ENCODE data around the gene EHD1. TPM values are rescaled to one million over a fixed set of nuclear protein-coding genes. Genes with fewer than 3 reads are reported as not detected.

The EHD1 gene
- total and polyA plus RNA-seq, 2 of the 8 experiments (the other 6 are each of a cell fraction or from before 2014, with no cell fraction given): 31.5 to 42.9 TPM

- peaks cover 2 to 6% of the 10 kb centered on the region in 2 experiments for H4K20me1 ChIP-seq (replicated peaks in 1 of 2; ENCODE audit: control insufficient read depth in 1 of 2, insufficient read depth in 2 of 2, low read length in 2 of 2)
- POLR2A ChIA-PET (ENCODE audit: partially characterized antibody): interaction anchor here (0.6 kb wide), 1 partner anchor 207 kb away, joined by 3 read pairs; the partner anchor contains the start of gene ZNHIT2
- no peaks in the 10 kb centered on the region for H3K9me3 ChIP-seq (ENCODE audit: insufficient read depth in 2 of 2, low read depth in 1 of 2, low read length in 1 of 2)
- no peak overlapping the region for H3K14ac ChIP-seq (ENCODE audit: insufficient read length)
- no peak overlapping the region for H2AFZ ChIP-seq (ENCODE audit: low read length)
- peaks cover 4 to 24% (median 16%) of the 10 kb centered on the region in 4 experiments; a peak in 5 of 8 replicates for H3K36me3 ChIP-seq (ENCODE audit: control insufficient read depth in 2 of 4, insufficient read depth in 4 of 4, low read length in 3 of 4)
- H3K56ac ChIP-seq (replicated peaks; ENCODE audit: insufficient read length, low read depth, low read length): no peak overlapping the region
- H2BK5ac ChIP-seq (ENCODE audit: low read depth, low read length): no peak overlapping the region
- no peak overlapping the region for H3K23ac ChIP-seq (ENCODE audit: insufficient read length)
- no peak overlapping the region for H3K27ac ChIP-seq (ENCODE audit: low read depth, low read length)
- H2AK5ac ChIP-seq (ENCODE audit: low read depth, low read length): no peak overlapping the region
- DNase-seq (ENCODE audit: low read depth in 1 of 2, low spot score in 2 of 2) (no peak), FAIRE-seq (no peak)
- CTCF ChIA-PET (ENCODE audit: partially characterized antibody): interaction anchor here (0.8 to 2.7 kb wide), 7 partner anchors 14 to 167 kb away, joined by 3 to 19 read pairs (median 4); partner anchors contain the start of genes BATF2 and GPHA2
- no peak overlapping the region for H4K91ac ChIP-seq (replicated peaks; ENCODE audit: insufficient read length, low read length)
- no peak overlapping the region for H3K4ac ChIP-seq (replicated peaks; ENCODE audit: insufficient read length, low read depth, low read length)
- no peaks in the 10 kb centered on the region for H3K79me1 ChIP-seq (ENCODE audit: low read depth, low read length)
- no peaks in the 10 kb centered on the region for H3K23me2 ChIP-seq (ENCODE audit: low read depth, low read length)
- H3K9ac ChIP-seq (replicated peaks in 1 of 4; ENCODE audit: extremely low read depth in 1 of 4, low read depth in 3 of 4, low read length in 3 of 4): no peak overlapping the region
- no peaks in the 10 kb centered on the region for H3K79me2 ChIP-seq (ENCODE audit: control insufficient read depth in 1 of 2, insufficient read depth in 2 of 2, low read length in 2 of 2)
- H2BK12ac ChIP-seq (ENCODE audit: low read depth, low read length): no peak overlapping the region
- no peaks in the 10 kb centered on the region for H3K4me1 ChIP-seq (replicated peaks in 1 of 4; ENCODE audit: control insufficient read depth in 3 of 4, insufficient read depth in 4 of 4, low read length in 3 of 4)
- no peak overlapping the region for H4K5ac ChIP-seq (ENCODE audit: insufficient read length, low read depth, low read length)
- no peak overlapping the region for H2BK120ac ChIP-seq (replicated peaks; ENCODE audit: low read depth, low read length)
- 89% methylated on average over 26 of the region's 27 CpGs; no CpG with 5 or more reads in 1 of the 2 experiments for WGBS, 2 experiments (ENCODE audit: extremely low coverage in 1 of 2, insufficient coverage in 1 of 2, insufficient read length in 1 of 2, insufficient replicate concordance in 2 of 2, low coverage in 1 of 2, low lambda C conversion rate in 2 of 2, missing lambda C conversion rate in 1 of 2)
- H3K18ac ChIP-seq (ENCODE audit: extremely low read depth, low read length): no peak overlapping the region
- H4K8ac ChIP-seq (ENCODE audit: extremely low read depth, insufficient read depth, low read length): no peak overlapping the region
- no peak overlapping the region for H2BK20ac ChIP-seq (ENCODE audit: low read length)
- H3K4me3 ChIP-seq (ENCODE audit: extremely low read depth in 1 of 4, insufficient read depth in 2 of 4, low read depth in 3 of 4, low read length in 4 of 4): no peak overlapping the region
- H3K4me2 ChIP-seq (ENCODE audit: insufficient read depth in 1 of 2, low read depth in 2 of 2, low read length in 2 of 2): no peak overlapping the region
- no peaks in the 10 kb centered on the region for H3K27me3 ChIP-seq (replicated peaks in 1 of 4; ENCODE audit: control insufficient read depth in 3 of 4, extremely low read depth in 1 of 4, insufficient read depth in 3 of 4, low read length in 3 of 4)
- H2BK15ac ChIP-seq (ENCODE audit: low read length): no peak overlapping the region
- TF ChIP-seq E2F6 (IDR thresholded peaks at IDR 0.05) (no peak), NANOG (IDR thresholded peaks at IDR 0.05; ENCODE audit: insufficient read depth, low read depth, low read length, poor library complexity, severe bottlenecking) (no peak), SUZ12 (IDR thresholded peaks at IDR 0.05; ENCODE audit: low read length) (no peak), HDAC6 (IDR thresholded peaks at IDR 0.05; ENCODE audit: low read depth, low read length) (no peak), RBBP5 (IDR thresholded peaks at IDR 0.05; ENCODE audit: borderline replicate concordance, low read depth, low read length) (no peak), RNF2 (IDR thresholded peaks at IDR 0.05; ENCODE audit: borderline replicate concordance, low read depth, low read length, missing control alignments, poor library complexity, severe bottlenecking) (no peak), GTF2F1 (IDR thresholded peaks at IDR 0.05; ENCODE audit: borderline replicate concordance, low read depth, low read length) (no peak), TAF7 (optimal IDR thresholded peaks at IDR 0.05; ENCODE audit: borderline replicate concordance, low read depth, low read length) (no peak), SIN3A (conservative IDR thresholded peaks at IDR 0.05 in 1 of 2, IDR thresholded peaks at IDR 0.05 in 1 of 2; ENCODE audit: low read depth in 1 of 2, low read length in 2 of 2) (no peak), CEBPB (IDR thresholded peaks at IDR 0.05; ENCODE audit: low read depth, low read length) (no peak)
Measured at GRCh38 chr11:64910451-64911093, 32.2 kb upstream of the EHD1 start.
